ENCODE data around the gene FHOD3.

- TF ChIP-seq EGR1 (IDR thresholded peaks at IDR 0.05) (no peak), ZBTB7A (IDR thresholded peaks at IDR 0.05; ENCODE audit: low read depth) (no peak), CREB1 (IDR thresholded peaks at IDR 0.05; ENCODE audit: low read depth) (no peak)
Measured at GRCh38 chr18:36652503-36652902, 355.0 kb downstream of the FHOD3 start.

All from Ishikawa (cell line).